Panc1 (cell line): ENCODE data around the gene ORM2. TPM values are rescaled to one million over a fixed set of nuclear protein-coding genes. Genes with fewer than 3 reads are reported as not detected.
"Not testable (repeated sequence)": the region's sequence is repeated elsewhere in the genome, so short reads cannot be mapped to it uniquely, and the experiment has no call there.

Experiments used
- ATAC-seq: fragments of 200-7000 bp; cut with Tn5 transposase; 2 replicates; pipeline ENCODE4 v1.9.1; 2020; ENCODE audit warnings: mild to moderate bottlenecking, moderate library complexity
- BruUV-seq: library from RNA; stranded (reverse); fragments of 400-500 nt; replicated peaks from 2 replicates; lab custom pipeline; 2021; lab: Mats Ljungman, UMichigan
- CTCF ChIA-PET: fragments of 300-600 bp; sonication (Branson Sonifier 250); formaldehyde crosslinking; loops from one replicate; lab custom pipeline; 2022; ENCODE audit warnings: antibody characterized with exemption; lab: Charles Lee
- POLR2A ChIA-PET: fragments of 300-600 bp; sonication (Branson Sonifier 250); formaldehyde crosslinking; loops from one replicate; lab custom pipeline; 2022; ENCODE audit warnings: antibody characterized with exemption; lab: Charles Lee
- DNase-seq: peaks from one replicate; pipeline ENCODE4 v3.0.0-alpha.2; 2010; ENCODE audit warnings: low read depth, low spot score
- H3K27ac ChIP-seq: 2 replicates; pipeline ENCODE4 v1.5.1; 2011; ENCODE audit warnings: mild to moderate bottlenecking, low read length, inconsistent platforms
- H3K27me3 ChIP-seq: fragments of 200-500 bp; sonication (Bioruptor generic); 2 replicates; pipeline ENCODE4 v1.6.0; 2014; ENCODE audit warnings: low read length, inconsistent platforms; ENCODE audit not compliant: control insufficient read depth, insufficient read depth
- H3K36me3 ChIP-seq: fragments of 200-500 bp; sonication (Bioruptor generic); 2 replicates; pipeline ENCODE4 v1.5.1; 2014; ENCODE audit warnings: inconsistent platforms, mild to moderate bottlenecking, low read length, moderate library complexity; ENCODE audit not compliant: control insufficient read depth, insufficient read depth
- H3K4me1 ChIP-seq: 2 replicates; pipeline ENCODE4 v1.5.1; 2011; ENCODE audit warnings: inconsistent platforms, mild to moderate bottlenecking, low read length, moderate library complexity; ENCODE audit not compliant: control insufficient read depth, insufficient read depth
- H3K4me3 ChIP-seq, 2 experiments: 2 replicates each; pipeline ENCODE4 v1.5.1; 2011 to 2012; ENCODE audit warnings: low read depth in 2 of 2, low read length in 2 of 2, mild to moderate bottlenecking in 2 of 2, inconsistent platforms in 1 of 2, moderate library complexity in 1 of 2
- H3K9me3 ChIP-seq: fragments of 200-500 bp; sonication (Bioruptor generic); 2 replicates; pipeline ENCODE4 v1.5.1; 2014; ENCODE audit warnings: low read depth, mild to moderate bottlenecking, inconsistent platforms, low read length, moderate library complexity; ENCODE audit not compliant: control insufficient read depth, insufficient read depth
- CTCF ChIP-seq: fragments of 450-650 bp; IDR thresholded peaks from 2 replicates; pipeline ENCODE4 v1.5.1; 2017; ENCODE audit warnings: mild to moderate bottlenecking
- POLR2AphosphoS5 ChIP-seq: IDR thresholded peaks from 2 replicates; pipeline ENCODE4 v1.6.1; 2012; ENCODE audit warnings: mild to moderate bottlenecking, low read depth, low read length, moderate library complexity
- REST ChIP-seq, 2 experiments: IDR thresholded peaks; 2 replicates each; pipeline ENCODE4 v1.6.1; 2011 to 2012; ENCODE audit warnings: low read depth in 2 of 2, control low read depth in 1 of 2, low read length in 1 of 2, mild to moderate bottlenecking in 1 of 2, moderate library complexity in 1 of 2; ENCODE audit not compliant: insufficient read depth in 1 of 2
- SIN3A ChIP-seq: IDR thresholded peaks from 2 replicates; pipeline ENCODE4 v1.6.1; 2012; ENCODE audit warnings: low read depth, mild to moderate bottlenecking, low read length, moderate library complexity, borderline replicate concordance; ENCODE audit not compliant: insufficient read depth
- TCF7L2 ChIP-seq: IDR thresholded peaks from 2 replicates; pipeline ENCODE4 v1.6.1; 2011; ENCODE audit warnings: mild to moderate bottlenecking, low read depth, low read length, inconsistent platforms
- in situ Hi-C: cut with HindIII; loops from 2 replicates; pipeline ENCODE4 v1.10.0; 2016; ENCODE audit warnings: low sequenced_read_pairs, low pct_unique_long_range_greater_than_20kb
- intact Hi-C: fragments of 100-400 bp; cut with micrococcal nuclease; formaldehyde crosslinking; loops from one replicate; pipeline ENCODE4 v1.10.0; 2022; ENCODE audit not compliant: unreplicated experiment
- total RNA-seq: library from RNA; stranded (reverse); gene quantifications from one replicate; pipeline ENCODE4 v1.2.1, GENCODE V29; 2021; ENCODE audit not compliant: unreplicated experiment

ORM2 gene
- total RNA-seq, 1 experiment from 2014 or later: 0.77 TPM

- H3K4me3 ChIP-seq: no peak overlapping the region
- no peaks in the 10 kb centered on the region for H3K4me1 ChIP-seq
- DNase-seq: no peak
- in situ Hi-C loops (no loop called here), intact Hi-C loops (no loop called here)
- no peaks in the 10 kb centered on the region for H3K9me3 ChIP-seq
- POLR2A ChIA-PET: no interaction called here
- H3K36me3 ChIP-seq: no peaks in the 10 kb centered on the region
- BruUV-seq: no TSS peak
- H3K27ac ChIP-seq: no peak overlapping the region
- H3K27me3 ChIP-seq: no peaks in the 10 kb centered on the region
- CTCF ChIA-PET: no interaction called here
- no peak for ATAC-seq
- TF ChIP-seq SIN3A (no peak), REST (IDR thresholded peaks at IDR 0.05; ENCODE audit: insufficient read depth in 1 of 2, low read depth in 2 of 2, low read length in 1 of 2) (no peak), TCF7L2 (no peak), POLR2AphosphoS5 (no peak), CTCF (no peak)
Observed at GRCh38 chr9:114324492-114324891, 5.2 kb upstream of the ORM2 start.

GRCh38 chr9:114324965-114325364, 4.7 kb upstream of the ORM2 start:
- H3K27me3 ChIP-seq, H3K9me3 ChIP-seq, intact Hi-C loops, H3K4me3 ChIP-seq, POLR2A ChIA-PET, in situ Hi-C loops, H3K36me3 ChIP-seq, BruUV-seq, H3K27ac ChIP-seq, CTCF ChIA-PET, DNase-seq, H3K4me1 ChIP-seq, ATAC-seq: not testable (repeated sequence)

- CTCF ChIA-PET, DNase-seq, intact Hi-C loops, in situ Hi-C loops, H3K27me3 ChIP-seq, H3K4me3 ChIP-seq, H3K9me3 ChIP-seq, H3K27ac ChIP-seq, H3K4me1 ChIP-seq, BruUV-seq, POLR2A ChIA-PET, ATAC-seq, H3K36me3 ChIP-seq: not testable (repeated sequence)
Observed at GRCh38 chr9:114325684-114326254, 3.9 kb upstream of the ORM2 start.
